Measurements from ENCODE around the gene USP5.

The USP5 gene

GRCh38 chr12:6828781-6829535 is 23.0 kb upstream of the USP5 start:
- DNase-seq (ENCODE audit: low spot score), result peak; percentile 71
- in situ Hi-C loops (cut with MboI; ENCODE audit: low sequenced_read_pairs, unreplicated experiment), result loop anchor here (10.0 kb wide), 1 partner anchor 74 kb away; the partner anchor contains the start of gene MLF2
- TF ChIP-seq CTCF (IDR thresholded peaks at IDR 0.05; ENCODE audit: borderline replicate concordance, control extremely low read depth, extremely low read depth, insufficient read depth, missing control alignments), result no peak

- no peak for DNase-seq (ENCODE audit: low spot score)
- in situ Hi-C loops (cut with MboI; ENCODE audit: low sequenced_read_pairs, unreplicated experiment), result loop anchor here (10.0 kb wide), 1 partner anchor 75 kb away; the partner anchor contains the start of gene MLF2
- TF ChIP-seq CTCF (IDR thresholded peaks at IDR 0.05; ENCODE audit: borderline replicate concordance, control extremely low read depth, extremely low read depth, insufficient read depth, missing control alignments), result no peak
These were observed 22.3 kb upstream of the USP5 start for GRCh38 chr12:6829536-6830220.

- TF ChIP-seq CTCF (IDR thresholded peaks at IDR 0.05; ENCODE audit: borderline replicate concordance, control extremely low read depth, extremely low read depth, insufficient read depth, missing control alignments), result no peak
- in situ Hi-C loops (cut with MboI; ENCODE audit: low sequenced_read_pairs, unreplicated experiment), result no loop called here
- no peak for DNase-seq (ENCODE audit: low spot score)
These were observed 21.6 kb upstream of the USP5 start for GRCh38 chr12:6830286-6830890.

- in situ Hi-C loops (cut with MboI; ENCODE audit: low sequenced_read_pairs, unreplicated experiment), result no loop called here
- TF ChIP-seq CTCF (IDR thresholded peaks at IDR 0.05; ENCODE audit: borderline replicate concordance, control extremely low read depth, extremely low read depth, insufficient read depth, missing control alignments), result no peak
- no peak for DNase-seq (ENCODE audit: low spot score)
These were observed 21.0 kb upstream of the USP5 start for GRCh38 chr12:6830999-6831398.

GRCh38 chr12:6831450-6831995 is 20.4 kb upstream of the USP5 start:
- no peak for TF ChIP-seq CTCF (IDR thresholded peaks at IDR 0.05; ENCODE audit: borderline replicate concordance, control extremely low read depth, extremely low read depth, insufficient read depth, missing control alignments)
- in situ Hi-C loops (cut with MboI; ENCODE audit: low sequenced_read_pairs, unreplicated experiment), result no loop called here
- DNase-seq (ENCODE audit: low spot score), result no peak

GRCh38 chr12:6832125-6832524 is 19.8 kb upstream of the USP5 start:
- no peak for TF ChIP-seq CTCF (IDR thresholded peaks at IDR 0.05; ENCODE audit: borderline replicate concordance, control extremely low read depth, extremely low read depth, insufficient read depth, missing control alignments)
- in situ Hi-C loops (cut with MboI; ENCODE audit: low sequenced_read_pairs, unreplicated experiment), result no loop called here
- DNase-seq (ENCODE audit: low spot score), result no peak

All from GM13976 (cell line).